Stimulated activated CD4-positive, alpha-beta T cell treated with anti-CD3 and anti-CD28 coated beads, Interleukin-2, amount 100 ng/mL, for 24 hours (primary cell): ENCODE results near the gene FAM181A.

Source experiments
- DNase-seq, 2 donors: peaks; one replicate each; pipeline ENCODE4 v3.0.0-alpha.2; 2020

The FAM181A gene

DNA sequence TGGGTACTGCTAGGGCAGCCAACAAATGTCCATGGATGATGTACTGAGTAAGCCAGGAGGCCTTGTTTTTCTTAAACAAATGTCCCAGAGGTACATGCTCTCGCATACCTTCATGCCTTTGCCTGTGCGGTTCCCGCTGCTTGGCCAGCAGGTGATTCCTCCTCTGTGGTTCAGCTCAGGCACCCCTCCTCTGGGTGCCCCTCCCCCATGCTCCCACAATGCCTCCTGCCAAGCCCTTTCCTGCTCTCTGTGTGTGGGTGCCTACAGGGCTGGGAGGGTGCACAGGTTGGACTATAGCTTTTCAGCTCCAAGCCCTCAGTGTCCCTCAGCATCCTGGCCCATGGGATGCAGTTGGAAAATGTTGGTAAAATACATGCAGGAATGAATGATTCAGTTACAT lies 25.7 kb downstream of the FAM181A start:
- DNase-seq: no peak

GRCh38 chr14:93953263-93953662 lies 26.1 kb downstream of the FAM181A start:
- no peak for DNase-seq

DNA sequence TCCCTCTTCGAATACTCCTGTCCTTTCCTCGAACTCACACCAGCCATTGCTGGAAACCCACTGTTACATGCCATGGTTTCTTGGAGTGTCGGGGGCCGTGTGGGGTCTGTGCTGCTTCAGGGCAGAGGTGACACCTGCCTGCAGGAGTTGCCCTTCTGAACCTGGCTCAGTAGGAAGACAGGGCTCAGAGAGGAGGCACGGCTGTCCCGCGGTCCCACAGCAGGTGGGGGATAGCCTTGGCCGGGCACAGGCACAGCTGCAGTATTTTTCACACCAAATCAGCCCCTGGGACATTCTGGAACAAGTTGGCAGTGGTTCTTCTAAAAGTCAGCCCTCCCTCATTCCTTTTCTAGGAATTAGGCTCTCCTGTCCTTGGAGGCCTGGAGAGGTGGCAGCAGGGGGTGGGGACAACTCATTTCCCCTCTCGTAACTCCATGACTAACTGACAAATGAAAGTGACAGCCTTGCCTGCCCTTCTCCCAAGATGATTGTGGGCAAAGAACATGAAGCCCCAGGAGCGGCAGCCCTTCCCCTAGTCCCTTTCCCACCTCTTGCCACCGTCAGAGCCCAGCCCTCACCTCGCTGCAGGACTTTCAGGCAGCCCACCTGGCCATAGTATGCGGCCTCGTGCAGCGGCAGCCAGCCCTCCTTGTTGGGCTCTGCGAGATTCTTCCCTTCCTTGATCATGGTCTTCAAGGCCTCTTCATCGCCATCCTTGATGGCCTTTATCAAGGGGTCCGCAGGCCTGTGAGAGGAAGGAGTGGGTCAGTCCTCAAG lies 26.8 kb downstream of the FAM181A start:
- DNase-seq: no peak

GRCh38 chr14:93954516-93954830 lies 27.3 kb downstream of the FAM181A start:
- no peak for DNase-seq

DNA sequence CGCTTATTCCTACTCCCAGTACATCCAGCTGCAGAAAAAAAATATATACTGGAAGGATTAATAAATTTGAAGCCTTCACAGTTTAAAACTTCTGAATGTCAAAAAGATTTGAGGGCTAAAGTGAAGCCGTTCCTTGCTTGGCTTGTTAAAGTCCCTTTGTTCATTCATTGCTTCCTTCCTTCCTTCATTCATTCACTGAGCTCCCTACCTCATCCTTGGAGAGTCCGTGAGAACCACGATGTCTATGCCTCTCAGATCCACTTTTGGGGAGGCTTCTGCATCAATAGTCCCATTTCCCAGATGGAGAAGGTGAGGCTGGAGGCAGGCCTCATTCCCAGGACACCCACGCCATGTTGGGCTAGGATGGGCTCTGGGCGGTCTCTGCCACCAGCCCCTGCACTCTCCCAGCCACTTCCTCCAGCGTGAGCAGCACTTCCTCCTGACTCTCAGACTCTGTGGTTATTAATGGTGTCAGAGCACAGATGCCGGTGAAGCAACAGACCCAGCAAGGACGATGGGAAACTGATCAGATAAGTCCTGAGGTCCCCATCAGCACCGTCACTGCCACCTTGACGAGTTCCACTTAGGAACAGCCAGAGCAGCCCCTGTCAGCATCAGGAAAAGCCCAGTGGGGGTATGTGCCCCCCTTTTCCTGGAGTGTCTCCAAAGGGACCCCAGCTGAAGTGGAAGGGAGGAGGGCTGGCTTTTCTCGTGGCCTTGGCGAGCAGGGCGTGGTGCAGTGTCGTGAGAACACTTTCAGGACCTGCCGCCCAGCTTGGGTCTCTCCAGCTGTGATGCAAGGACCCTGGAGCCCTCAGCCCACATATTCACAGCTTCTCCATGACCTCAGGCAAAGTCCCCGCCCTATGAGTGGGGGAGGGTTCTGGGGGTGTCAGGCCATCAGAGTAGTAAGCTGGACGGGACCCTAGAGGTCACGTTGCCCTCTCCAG lies 28.0 kb downstream of the FAM181A start:
- peak in 1 of 2 donors; percentile 43 for DNase-seq

- DNase-seq: no peak
Observed at GRCh38 chr14:93955850-93956481, 28.8 kb downstream of the FAM181A start.

- DNase-seq: no peak
Observed at GRCh38 chr14:93956514-93957332, 29.6 kb downstream of the FAM181A start.

- no peak for DNase-seq
Observed at GRCh38 chr14:93957333-93957710, 30.2 kb downstream of the FAM181A start.

GRCh38 chr14:93957751-93958566 lies 30.8 kb downstream of the FAM181A start:
- DNase-seq: no peak

GRCh38 chr14:93958567-93959238 lies 31.6 kb downstream of the FAM181A start:
- DNase-seq: no peak

DNA sequence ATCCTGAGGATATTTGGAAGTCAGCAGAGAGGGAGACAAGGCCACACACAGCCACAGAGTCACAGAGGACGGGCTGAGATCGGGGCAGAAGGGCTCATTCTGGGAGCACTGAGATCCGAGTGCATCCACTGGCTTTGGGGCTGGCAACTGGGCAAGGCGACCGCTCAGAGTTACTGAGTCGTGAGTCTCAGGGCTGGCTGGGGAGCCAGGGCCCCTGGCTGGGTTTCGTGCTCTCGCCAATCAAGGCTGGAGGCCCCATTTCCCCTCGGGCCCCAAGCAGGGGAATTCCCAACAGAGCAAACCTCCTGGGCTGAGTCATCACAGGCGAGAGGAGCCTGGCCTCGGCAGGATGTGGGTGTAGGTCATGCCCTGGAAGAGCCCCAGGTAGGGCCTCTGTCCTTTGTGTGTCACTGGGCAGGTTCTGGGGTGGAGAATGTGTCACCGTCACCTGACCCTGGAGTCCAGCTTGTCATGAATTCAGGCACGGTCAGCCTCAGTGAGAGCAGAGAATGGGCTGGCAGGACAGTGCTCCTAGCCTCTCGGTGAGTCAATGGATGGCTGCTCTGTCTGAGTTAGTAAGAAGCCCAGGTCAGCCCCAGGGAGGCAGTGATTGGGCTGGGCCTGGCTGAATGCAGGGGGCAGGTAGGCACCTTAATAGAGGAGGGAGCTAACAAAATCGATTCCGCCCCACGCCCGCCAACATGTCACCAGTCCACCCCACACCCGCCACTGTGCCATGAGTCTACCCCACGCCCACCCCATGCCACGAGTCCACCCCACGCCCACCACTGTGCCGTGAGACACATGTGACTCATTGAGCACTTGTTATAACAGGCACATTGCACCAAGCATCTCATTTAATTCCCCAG lies 32.3 kb downstream of the FAM181A start:
- DNase-seq: peak; percentile 92 to 94

GRCh38 chr14:93960108-93960475 lies 32.9 kb downstream of the FAM181A start:
- DNase-seq: peak in 1 of 2 donors; percentile 57

GRCh38 chr14:93960774-93961438 lies 33.8 kb downstream of the FAM181A start:
- DNase-seq: no peak

GRCh38 chr14:93961620-93962019 lies 34.5 kb downstream of the FAM181A start:
- DNase-seq: no peak

DNA sequence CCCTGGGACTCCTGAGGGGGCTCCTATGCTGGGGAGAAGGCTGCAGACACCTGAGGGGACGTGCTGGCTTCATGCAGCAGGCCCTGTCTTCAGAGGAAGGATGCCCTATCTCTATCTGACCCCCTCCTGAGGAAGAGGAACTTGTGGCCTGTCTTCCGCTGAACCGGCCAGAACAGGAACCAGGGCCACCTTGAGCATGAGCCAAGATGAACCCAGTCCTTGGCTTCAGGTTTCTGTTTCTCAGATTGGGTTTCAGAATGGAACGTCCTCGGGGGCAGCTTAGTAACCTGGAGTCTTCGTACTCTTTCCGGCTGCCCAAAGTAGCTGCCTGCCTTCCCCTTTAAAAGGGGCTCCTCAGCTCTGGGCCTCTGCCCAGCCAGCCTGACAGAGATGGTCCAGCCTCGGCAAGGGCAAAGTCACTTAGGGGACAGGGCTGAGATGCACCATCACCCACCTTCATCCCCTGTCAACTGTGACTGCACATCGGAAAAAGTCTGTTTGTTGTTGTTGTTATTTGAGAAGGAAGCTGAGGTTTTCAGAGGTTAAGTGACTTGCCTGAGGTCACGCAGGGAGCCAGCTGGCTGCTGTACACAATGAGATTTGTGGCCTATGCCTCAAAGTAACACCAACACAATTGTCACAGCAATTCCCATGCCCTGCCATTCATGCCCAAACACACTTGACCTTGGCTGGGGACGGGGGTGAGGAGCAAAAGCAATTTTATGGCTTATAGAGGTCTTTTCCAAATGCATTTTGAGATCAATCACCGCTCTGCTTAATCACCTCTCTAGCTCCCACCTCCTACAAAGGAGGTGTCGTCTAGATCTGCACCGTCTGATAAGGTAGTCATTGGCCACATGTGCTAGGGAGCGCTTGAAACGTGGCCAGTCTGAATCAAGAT lies 35.8 kb downstream of the FAM181A start:
- peak in 1 of 2 donors; percentile 54 for DNase-seq

DNA sequence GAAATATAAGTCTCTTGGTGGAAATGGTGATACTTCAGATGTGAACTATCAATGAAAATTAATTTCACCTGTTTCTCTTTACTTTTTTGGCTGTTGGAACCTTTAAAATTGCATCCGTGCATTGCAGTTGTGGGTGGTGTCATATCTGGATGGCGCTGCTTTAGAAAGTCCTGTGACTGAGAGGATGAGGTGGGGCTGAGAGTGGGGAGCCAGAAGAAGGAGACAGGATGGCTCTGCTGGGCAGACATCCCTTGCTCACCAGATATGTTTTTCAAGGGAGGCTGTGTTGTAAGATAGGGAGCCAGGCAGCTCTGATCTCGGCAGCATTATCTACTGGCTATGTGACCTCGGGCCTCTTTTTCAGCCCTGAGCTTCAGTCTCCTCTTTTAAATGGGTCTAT lies 36.5 kb downstream of the FAM181A start:
- no peak for DNase-seq

- no peak for DNase-seq
Observed at GRCh38 chr14:93964281-93964680, 37.1 kb downstream of the FAM181A start.

- DNase-seq: no peak
Observed at GRCh38 chr14:93964820-93965286, 37.7 kb downstream of the FAM181A start.
